ENCODE measurements around the gene CAPN15.

CAPN15 gene

DNA sequence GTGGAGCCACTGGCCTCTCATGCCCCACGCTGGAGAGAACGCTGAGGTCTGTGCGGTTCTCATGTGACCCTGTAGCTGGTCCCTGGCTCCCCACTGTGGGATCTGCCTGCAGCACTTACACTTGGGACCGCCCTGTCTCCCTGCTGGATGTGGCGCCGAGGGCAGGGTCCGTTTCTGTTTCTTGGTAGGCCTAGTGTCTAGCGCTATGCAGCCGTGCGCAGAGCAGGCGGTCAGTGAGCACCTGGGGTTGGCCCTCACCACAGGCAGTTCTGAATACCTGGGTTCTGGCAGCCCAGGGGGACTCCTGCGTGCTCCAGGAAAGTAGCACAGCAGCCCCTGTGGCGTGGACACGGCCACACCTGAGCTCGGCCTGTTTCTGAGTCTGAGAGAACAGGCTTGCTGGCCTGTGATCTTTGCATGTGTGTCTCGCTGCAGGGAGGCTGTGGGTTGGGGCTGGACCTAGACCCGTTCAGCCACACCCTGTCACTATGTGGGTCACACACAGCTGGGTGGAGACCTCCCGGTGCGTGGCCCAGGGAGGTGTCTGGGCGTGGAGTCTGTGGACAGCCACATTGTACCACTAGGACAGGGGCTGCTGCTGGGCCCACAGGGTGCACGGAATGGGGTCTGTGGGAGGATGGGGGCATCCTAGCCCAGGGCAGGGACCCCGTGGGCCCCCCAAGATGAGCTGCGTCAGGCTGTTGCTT lies 2.8 kb downstream of the CAPN15 start:
- peaks cover 6% of the 10 kb centered on the region; the same call in 1 of the 2 replicates for H3K4me1 ChIP-seq (ENCODE audit: insufficient read depth, low read length)
- H3K36me3 ChIP-seq (ENCODE audit: insufficient read depth, low read depth, low read length), result no peaks in the 10 kb centered on the region
- no peak overlapping the region for H3K27ac ChIP-seq (ENCODE audit: low read length)
- no peaks in the 10 kb centered on the region for H3K9me3 ChIP-seq (ENCODE audit: insufficient read depth, low read depth, low read length)
- H3K9ac ChIP-seq (ENCODE audit: low read depth, low read length), result no peak overlapping the region; the same call in 1 of the 2 replicates
- H3K4me3 ChIP-seq (ENCODE audit: low read length), result no peak overlapping the region
- no peaks in the 10 kb centered on the region for H3K27me3 ChIP-seq (ENCODE audit: insufficient read depth, low read length)

DNA sequence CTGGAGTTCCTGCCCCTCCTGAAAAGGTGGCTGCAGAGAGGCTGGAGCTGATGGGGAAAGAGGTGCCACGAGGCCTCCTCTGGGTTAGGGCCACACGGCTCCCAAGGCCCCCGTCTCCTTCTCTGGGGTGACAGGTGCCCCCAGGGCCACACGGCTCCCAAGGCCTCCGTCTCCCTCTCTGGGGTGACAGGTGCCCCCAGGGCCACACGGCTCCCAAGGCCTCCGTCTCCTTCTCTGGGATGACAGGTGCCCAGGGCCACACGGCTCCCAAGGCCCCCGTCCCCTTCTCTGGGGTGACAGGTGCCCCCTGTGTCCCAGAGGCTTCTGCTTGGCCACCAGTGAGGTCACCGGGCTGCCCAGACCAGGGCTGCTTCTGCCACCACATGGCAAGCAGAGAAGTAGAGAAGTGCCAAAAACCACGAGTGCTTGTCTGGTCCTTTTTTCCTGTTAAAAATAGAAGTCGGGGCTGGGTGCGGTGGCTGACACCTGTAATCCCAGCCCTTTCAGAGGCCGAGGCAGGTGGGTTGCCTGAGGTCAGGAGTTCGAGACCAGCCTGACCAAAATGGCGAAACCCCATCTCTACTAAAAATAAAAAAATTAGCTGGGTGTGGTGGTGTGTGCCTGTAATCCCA lies 4.1 kb downstream of the CAPN15 start:
- no peaks in the 10 kb centered on the region for H3K27me3 ChIP-seq (ENCODE audit: insufficient read depth, low read length)
- no peaks in the 10 kb centered on the region for H3K36me3 ChIP-seq (ENCODE audit: insufficient read depth, low read depth, low read length)
- H3K4me1 ChIP-seq (ENCODE audit: insufficient read depth, low read length), result peaks cover 6% of the 10 kb centered on the region; the same call in 1 of the 2 replicates
- H3K27ac ChIP-seq (ENCODE audit: low read length), result no peak overlapping the region
- H3K4me3 ChIP-seq (ENCODE audit: low read length), result no peak overlapping the region
- H3K9me3 ChIP-seq (ENCODE audit: insufficient read depth, low read depth, low read length), result no peaks in the 10 kb centered on the region
- H3K9ac ChIP-seq (ENCODE audit: low read depth, low read length), result no peak overlapping the region

DNA sequence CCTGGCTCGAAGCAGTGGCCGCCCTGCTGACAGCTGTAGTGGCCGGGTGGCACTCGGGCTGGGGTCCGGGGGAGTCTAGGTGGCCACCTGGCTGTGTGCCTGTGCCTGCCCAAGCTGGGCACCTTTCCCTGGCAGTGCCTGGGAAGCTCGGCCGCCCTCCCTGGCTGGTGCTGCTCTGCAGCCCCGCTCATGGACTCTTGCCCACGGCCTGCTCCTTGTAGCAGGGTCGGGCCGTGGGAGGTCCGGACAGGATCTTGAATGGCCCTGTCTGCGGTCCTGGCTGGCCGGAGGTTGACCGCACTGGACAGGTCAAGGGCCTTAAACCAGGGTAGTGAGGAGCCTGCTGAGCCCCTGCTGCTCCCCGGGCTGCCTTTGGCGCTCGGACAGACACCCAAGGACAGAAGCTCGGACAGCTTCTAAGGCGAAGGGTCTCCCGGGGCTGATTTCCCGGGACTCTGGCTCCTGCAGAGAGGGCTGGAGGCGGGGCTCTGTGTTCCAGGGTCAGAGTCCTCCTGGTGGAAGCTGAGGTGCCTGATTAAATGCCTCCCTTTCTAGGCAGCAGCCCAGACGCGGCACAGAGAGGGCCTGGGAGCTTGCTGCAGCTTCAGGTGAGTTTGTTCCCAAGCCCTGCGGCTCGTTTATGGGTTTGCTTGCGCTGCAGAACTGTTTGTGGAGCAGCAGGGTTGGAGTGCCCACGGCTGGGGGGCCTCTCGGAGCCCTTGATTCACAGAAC lies 6.0 kb downstream of the CAPN15 start:
- H3K4me3 ChIP-seq (ENCODE audit: low read length), result no peak overlapping the region
- no peaks in the 10 kb centered on the region for H3K27me3 ChIP-seq (ENCODE audit: insufficient read depth, low read length)
- no peaks in the 10 kb centered on the region; the same call in 1 of the 2 replicates for H3K36me3 ChIP-seq (ENCODE audit: insufficient read depth, low read depth, low read length)
- peaks cover 5% of the 10 kb centered on the region; the same call in 1 of the 2 replicates for H3K4me1 ChIP-seq (ENCODE audit: insufficient read depth, low read length)
- no peak overlapping the region for H3K9ac ChIP-seq (ENCODE audit: low read depth, low read length)
- no peaks in the 10 kb centered on the region for H3K9me3 ChIP-seq (ENCODE audit: insufficient read depth, low read depth, low read length)
- no peak overlapping the region for H3K27ac ChIP-seq (ENCODE audit: low read length)

DNA sequence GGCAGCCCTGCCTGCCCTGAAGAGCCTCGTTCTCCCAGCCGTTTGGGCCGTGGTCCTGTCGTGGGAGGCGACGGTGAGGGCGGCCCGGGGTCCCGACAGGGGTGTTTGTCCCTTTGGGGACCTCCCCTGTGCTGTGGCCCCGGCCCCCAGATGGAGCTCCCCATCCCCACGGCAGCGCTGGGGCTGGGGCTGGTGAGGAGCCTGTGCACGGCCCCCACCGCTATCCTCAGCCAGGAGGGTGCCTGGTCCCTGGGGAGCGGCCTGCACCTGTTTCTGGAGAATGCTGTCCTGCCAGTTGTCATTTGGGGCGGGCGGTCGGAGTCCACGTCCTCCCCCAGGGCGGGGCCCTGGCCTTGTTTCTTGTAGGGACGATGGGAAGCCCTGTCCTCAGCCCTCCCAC lies 6.6 kb downstream of the CAPN15 start:
- Histone ChIP-seq H3K27ac (ENCODE audit: low read length) (no peak overlapping the region), H3K27me3 (ENCODE audit: insufficient read depth, low read length) (no peaks in the 10 kb centered on the region), H3K4me3 (ENCODE audit: low read length) (no peak overlapping the region), H3K36me3 (ENCODE audit: insufficient read depth, low read depth, low read length) (no peaks in the 10 kb centered on the region; the same call in 1 of the 2 replicates), H3K9me3 (ENCODE audit: insufficient read depth, low read depth, low read length) (no peaks in the 10 kb centered on the region), H3K9ac (ENCODE audit: low read depth, low read length) (no peak overlapping the region), H3K4me1 (ENCODE audit: insufficient read depth, low read length) (no peaks in the 10 kb centered on the region)

DNA sequence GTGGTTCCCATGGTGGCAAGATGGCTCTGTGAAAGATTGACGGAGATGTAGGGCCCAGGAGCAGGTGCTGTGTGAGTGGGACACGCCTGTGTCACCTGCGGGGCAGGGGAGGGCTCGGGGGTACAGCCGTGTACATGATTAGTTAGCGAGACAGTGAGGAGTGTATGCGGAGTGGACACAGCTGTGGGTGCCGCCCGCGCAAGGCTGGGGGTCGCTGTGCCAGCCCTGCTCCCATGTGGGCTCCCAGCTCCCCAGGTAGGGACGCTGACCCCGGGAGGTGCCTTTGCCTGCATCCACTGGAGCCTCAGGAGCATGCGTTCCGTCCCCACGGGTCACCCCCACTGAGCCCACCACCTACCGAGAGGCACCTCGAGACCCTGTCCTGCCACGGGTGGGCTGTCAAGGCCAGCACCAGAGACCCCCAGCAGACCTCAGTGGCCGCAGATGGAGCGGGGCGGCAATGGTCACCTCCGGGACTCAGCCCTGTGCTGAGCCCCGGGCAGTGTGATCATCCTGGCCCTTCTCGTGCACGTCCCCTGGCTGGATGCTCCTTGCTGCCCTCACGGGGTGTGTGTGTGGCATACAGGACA lies 7.4 kb downstream of the CAPN15 start:
- no peaks in the 10 kb centered on the region; the same call in 1 of the 2 replicates for H3K36me3 ChIP-seq (ENCODE audit: insufficient read depth, low read depth, low read length)
- H3K27me3 ChIP-seq (ENCODE audit: insufficient read depth, low read length), result no peaks in the 10 kb centered on the region
- no peak overlapping the region for H3K9ac ChIP-seq (ENCODE audit: low read depth, low read length)
- H3K4me1 ChIP-seq (ENCODE audit: insufficient read depth, low read length), result no peaks in the 10 kb centered on the region
- no peak overlapping the region for H3K4me3 ChIP-seq (ENCODE audit: low read length)
- no peaks in the 10 kb centered on the region for H3K9me3 ChIP-seq (ENCODE audit: insufficient read depth, low read depth, low read length)
- H3K27ac ChIP-seq (ENCODE audit: low read length), result no peak overlapping the region

DNA sequence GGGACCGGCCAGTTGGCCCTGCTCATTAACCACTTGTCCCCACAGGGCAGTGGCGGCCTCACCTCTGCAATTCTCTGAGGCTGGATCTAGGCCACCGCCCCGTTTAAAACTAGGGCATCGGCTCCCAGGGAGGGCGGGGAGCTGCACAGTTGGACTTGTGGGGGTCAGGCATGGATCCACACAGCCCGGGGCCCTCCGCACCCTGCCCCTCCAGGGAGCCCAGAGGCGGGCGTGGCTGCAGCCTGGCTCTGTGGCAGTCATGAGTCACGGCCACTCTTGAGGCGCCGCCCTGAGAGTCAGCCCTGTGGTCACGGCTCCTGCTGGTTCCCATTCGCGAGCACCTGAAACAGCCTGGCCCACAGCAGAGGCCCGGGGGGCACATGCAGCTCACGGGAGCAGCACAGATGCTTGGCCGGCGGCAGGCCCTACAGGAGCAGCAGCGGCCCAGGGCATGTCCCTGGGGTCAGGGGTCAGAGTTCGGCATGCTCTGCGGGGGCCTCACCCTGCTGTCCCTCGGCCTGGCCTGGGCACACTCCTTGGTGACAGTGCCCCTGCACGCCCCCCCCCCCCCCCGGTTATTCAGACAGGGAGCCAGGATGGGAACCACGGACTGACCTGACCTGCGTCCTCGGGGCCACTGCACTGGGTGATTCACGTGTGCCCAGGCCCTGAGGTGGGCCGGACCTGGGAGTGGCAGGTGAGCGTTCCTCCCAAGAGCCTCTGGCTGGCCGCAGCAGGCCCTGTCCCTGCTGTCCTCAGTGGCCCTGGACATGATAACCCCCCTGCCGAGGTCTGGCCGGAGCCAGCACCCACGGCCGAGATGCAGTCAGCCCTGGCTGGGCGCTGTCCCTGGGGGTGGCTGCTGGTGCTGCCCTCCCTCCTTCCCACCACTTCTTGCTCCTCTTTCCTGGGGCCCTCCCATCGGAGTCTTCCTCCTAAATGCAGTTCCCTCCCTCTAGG lies 8.2 kb downstream of the CAPN15 start:
- Histone ChIP-seq H3K27ac (ENCODE audit: low read length) (no peak overlapping the region), H3K4me3 (ENCODE audit: low read length) (no peak overlapping the region), H3K27me3 (ENCODE audit: insufficient read depth, low read length) (no peaks in the 10 kb centered on the region), H3K36me3 (ENCODE audit: insufficient read depth, low read depth, low read length) (no peaks in the 10 kb centered on the region; the same call in 1 of the 2 replicates), H3K9ac (ENCODE audit: low read depth, low read length) (no peak overlapping the region), H3K9me3 (ENCODE audit: insufficient read depth, low read depth, low read length) (no peaks in the 10 kb centered on the region), H3K4me1 (ENCODE audit: insufficient read depth, low read length) (no peaks in the 10 kb centered on the region)

DNA sequence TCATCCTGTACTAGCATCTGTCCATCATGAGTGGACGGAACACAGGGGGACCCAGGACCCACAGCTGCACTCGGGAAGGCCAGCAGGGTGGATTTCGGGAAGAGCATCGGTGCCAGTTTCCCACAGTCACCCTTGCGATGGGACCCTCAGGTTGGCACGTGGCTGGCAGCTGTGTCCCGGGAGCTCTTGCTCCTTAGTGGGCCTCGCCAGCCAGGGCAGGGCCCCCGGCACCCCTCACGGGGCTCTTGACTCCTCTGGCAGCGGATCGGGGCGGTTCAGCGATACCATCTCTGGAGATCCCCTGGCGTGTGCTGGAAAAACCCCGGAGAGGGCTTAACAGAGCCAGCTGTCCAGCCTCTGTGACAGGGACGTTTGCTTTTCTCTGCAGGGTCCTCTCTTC lies 9.2 kb downstream of the CAPN15 start:
- H3K4me1 ChIP-seq (ENCODE audit: insufficient read depth, low read length), result no peaks in the 10 kb centered on the region
- no peak overlapping the region for H3K9ac ChIP-seq (ENCODE audit: low read depth, low read length)
- no peaks in the 10 kb centered on the region for H3K27me3 ChIP-seq (ENCODE audit: insufficient read depth, low read length)
- no peaks in the 10 kb centered on the region for H3K9me3 ChIP-seq (ENCODE audit: insufficient read depth, low read depth, low read length)
- no peak overlapping the region for H3K4me3 ChIP-seq (ENCODE audit: low read length)
- H3K36me3 ChIP-seq (ENCODE audit: insufficient read depth, low read depth, low read length), result no peaks in the 10 kb centered on the region; the same call in 1 of the 2 replicates
- no peak overlapping the region for H3K27ac ChIP-seq (ENCODE audit: low read length)

DNA sequence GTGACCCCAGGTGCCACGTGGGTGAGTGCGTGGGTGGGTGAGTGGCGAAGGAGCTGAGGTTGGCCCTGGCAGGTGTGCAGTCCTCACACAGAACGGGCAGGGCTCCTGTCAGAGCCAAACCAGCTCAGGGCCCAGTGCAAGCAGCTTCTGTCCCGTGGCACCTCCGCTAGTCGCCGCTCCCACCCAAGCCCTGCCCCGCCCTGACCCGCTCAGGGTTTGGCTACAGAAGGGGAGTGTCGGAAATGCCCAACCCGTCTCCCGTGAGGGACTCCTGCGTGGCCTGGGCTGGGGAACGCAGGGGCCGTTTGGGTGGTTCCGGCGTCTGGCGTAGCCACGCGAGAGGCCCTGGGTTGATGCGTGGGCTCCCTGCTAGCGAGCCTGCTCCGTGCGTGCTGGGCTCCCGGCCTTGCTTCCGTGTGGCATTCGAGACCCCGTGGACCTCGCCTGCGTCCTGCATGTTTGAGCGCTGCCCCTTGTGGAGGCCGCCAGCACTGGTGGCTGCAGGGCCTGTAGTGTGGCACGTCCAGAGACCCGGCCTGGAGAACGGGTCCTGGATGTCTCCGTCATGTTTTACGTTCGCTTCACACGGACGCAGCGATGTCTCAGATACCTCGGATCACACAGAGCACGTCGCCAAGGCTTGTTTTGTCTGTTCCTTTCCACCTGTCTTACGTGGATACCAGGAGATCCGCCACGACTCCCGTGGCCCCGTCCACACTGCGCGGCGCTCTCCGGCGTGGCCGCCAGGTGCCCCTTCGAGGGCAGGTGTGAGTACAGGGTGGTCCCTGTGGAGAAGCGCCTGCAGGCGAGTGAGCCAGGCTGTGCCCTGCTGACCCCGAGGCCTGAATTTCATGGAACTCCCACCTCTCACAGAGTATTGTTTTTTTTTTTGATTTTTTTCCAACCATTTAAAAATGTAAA lies 10.2 kb downstream of the CAPN15 start:
- H3K4me1 ChIP-seq (ENCODE audit: insufficient read depth, low read length), result no peaks in the 10 kb centered on the region
- H3K27ac ChIP-seq (ENCODE audit: low read length), result no peak overlapping the region
- H3K36me3 ChIP-seq (ENCODE audit: insufficient read depth, low read depth, low read length), result no peaks in the 10 kb centered on the region; the same call in 1 of the 2 replicates
- H3K27me3 ChIP-seq (ENCODE audit: insufficient read depth, low read length), result no peaks in the 10 kb centered on the region
- H3K4me3 ChIP-seq (ENCODE audit: low read length), result no peak overlapping the region
- H3K9me3 ChIP-seq (ENCODE audit: insufficient read depth, low read depth, low read length), result no peaks in the 10 kb centered on the region
- H3K9ac ChIP-seq (ENCODE audit: low read depth, low read length), result no peak overlapping the region

DNA sequence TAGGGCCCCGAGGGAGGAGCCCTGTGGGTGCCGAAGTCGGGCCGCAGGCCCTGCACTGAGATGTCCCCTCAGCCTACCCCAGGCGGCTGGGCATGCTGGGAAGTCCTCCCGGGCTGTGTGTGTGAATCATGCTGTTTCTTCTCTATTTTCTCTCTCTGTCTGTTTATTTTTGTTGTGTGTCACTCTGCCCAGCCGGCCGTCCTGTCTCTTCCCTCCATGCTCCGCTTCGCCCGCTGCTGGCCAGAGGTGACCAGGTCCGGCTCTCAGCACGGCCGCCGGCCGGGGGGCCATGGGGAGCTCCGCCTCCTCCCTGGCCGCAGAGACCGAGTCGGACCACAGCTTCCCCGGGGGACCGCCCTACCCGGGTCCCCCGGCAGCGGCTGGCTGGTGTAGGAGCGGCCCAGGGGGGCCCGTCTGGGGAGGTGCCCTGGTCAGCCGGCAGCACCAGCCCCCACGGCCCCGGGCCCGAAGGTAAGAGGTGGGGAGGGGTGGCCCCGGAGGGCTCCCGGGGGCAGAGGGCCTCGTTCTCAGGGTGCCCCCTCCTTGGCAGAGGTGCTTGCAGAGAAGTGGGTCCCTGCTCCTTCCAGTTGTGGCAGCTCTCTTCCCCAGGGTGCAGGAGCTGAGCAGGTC lies 12.5 kb downstream of the CAPN15 start:
- H3K27ac ChIP-seq (ENCODE audit: low read length), result no peak overlapping the region
- no peak overlapping the region for H3K4me3 ChIP-seq (ENCODE audit: low read length)
- H3K9me3 ChIP-seq (ENCODE audit: insufficient read depth, low read depth, low read length), result no peaks in the 10 kb centered on the region
- no peaks in the 10 kb centered on the region for H3K27me3 ChIP-seq (ENCODE audit: insufficient read depth, low read length)
- H3K36me3 ChIP-seq (ENCODE audit: insufficient read depth, low read depth, low read length), result no peaks in the 10 kb centered on the region; the same call in 1 of the 2 replicates
- H3K9ac ChIP-seq (ENCODE audit: low read depth, low read length), result no peak overlapping the region
- no peaks in the 10 kb centered on the region for H3K4me1 ChIP-seq (ENCODE audit: insufficient read depth, low read length)

Measured in iPS-20b (cell line).